Natural killer cell (primary cell): Measurements from ENCODE around the gene ADCY4. TPM values are rescaled to one million over a fixed set of nuclear protein-coding genes. Genes with fewer than 3 reads are reported as not detected.

Experiments
- ATAC-seq, 3 donors: fragments of 150-1000 bp in 2 of 3; fragments of 200-7000 bp in 1 of 3; cut with Tn5 transposase; 1 replicate in 1 of 3; 2 replicates in 2 of 3; pipeline ENCODE4 v1.10.0; 2021; ENCODE audit warnings: mild to moderate bottlenecking in 2 of 3, moderate library complexity in 2 of 3
- DNase-seq, 2 donors: peaks; one replicate each; pipeline versions ENCODE4 v3.0.0 to v3.0.0-alpha.2; 2013 to 2021; ENCODE audit warnings: mixed read lengths in 1 of 2
- H3K27ac ChIP-seq: one replicate; pipeline ENCODE4 v1.5.1; 2013; ENCODE audit warnings: mild to moderate bottlenecking, low read length
- H3K27me3 ChIP-seq: one replicate; pipeline ENCODE4 v1.6.1; 2013; ENCODE audit warnings: low read length; ENCODE audit not compliant: control insufficient read depth, insufficient read depth
- H3K36me3 ChIP-seq: one replicate; pipeline ENCODE4 v1.6.1; 2013; ENCODE audit warnings: low read length; ENCODE audit not compliant: control insufficient read depth, insufficient read depth
- H3K4me1 ChIP-seq: one replicate; pipeline ENCODE4 v1.6.1; 2013; ENCODE audit warnings: low read length; ENCODE audit not compliant: control insufficient read depth, insufficient read depth
- H3K4me3 ChIP-seq: one replicate; pipeline ENCODE4 v1.5.1; 2013; ENCODE audit warnings: low read length
- H3K9me3 ChIP-seq: one replicate; pipeline ENCODE4 v1.6.1; 2013; ENCODE audit warnings: low read length; ENCODE audit not compliant: control insufficient read depth, insufficient read depth
- H3K27ac Mint-ChIP-seq, 2 donors: one replicate each; pipeline ENCODE4 v1.8.0; 2022; ENCODE audit warnings: mild to moderate bottlenecking in 2 of 2, mixed read lengths in 2 of 2, moderate library complexity in 1 of 2
- H3K27me3 Mint-ChIP-seq, 2 donors: one replicate each; pipeline ENCODE4 v1.8.0; 2022; ENCODE audit warnings: low read depth in 2 of 2, mixed read lengths in 2 of 2
- H3K36me3 Mint-ChIP-seq: one replicate; pipeline ENCODE4 v1.8.0; 2022; ENCODE audit warnings: mixed read lengths
- H3K4me1 Mint-ChIP-seq, 2 donors: one replicate each; pipeline ENCODE4 v1.8.0; 2022; ENCODE audit warnings: mixed read lengths in 2 of 2
- H3K4me3 Mint-ChIP-seq: one replicate; pipeline ENCODE4 v1.8.0; 2022; ENCODE audit warnings: mild to moderate bottlenecking, moderate library complexity, mixed read lengths
- H3K9me3 Mint-ChIP-seq, 2 donors: one replicate each; pipeline ENCODE4 v1.8.0; 2022; ENCODE audit warnings: mixed read lengths in 2 of 2
- CTCF ChIP-seq: fragments of 200-600 bp; IDR thresholded peaks from one replicate; pipeline ENCODE4 v1.8.0; 2022; ENCODE audit warnings: antibody characterized with exemption
- WGBS: methylation state at CpG from one replicate; pipeline ENCODE4 v1.1.7; 2013; ENCODE audit warnings: missing lambda C conversion rate; ENCODE audit not compliant: insufficient coverage; 5-methylcytosine and 5-hydroxymethylcytosine counted together
- intact Hi-C: fragments of 100-400 bp; cut with micrococcal nuclease; formaldehyde crosslinking; loops from one replicate; pipeline ENCODE4 v1.14.2; 2022
- total RNA-seq, 4 donors: library from RNA; stranded (reverse); fragments of 120-200 nt in 1 of 4; gene quantifications; one replicate each; pipeline versions ENCODE4 v1.2.3 to v1.2.4, GENCODE V29; 2013 to 2022

The ADCY4 gene
- total RNA-seq, 3 donors from 2014 or later (not counting 1 experiment from before 2014, with no cell fraction given) = 9.8 to 17.6 (median 11.3) TPM

GRCh38 chr14:24277606-24278321 lies 57.1 kb downstream of the ADCY4 start:
- H3K9me3 ChIP-seq = no peaks in the 10 kb centered on the region
- H3K27me3 ChIP-seq = no peaks in the 10 kb centered on the region
- H3K27ac ChIP-seq = peak overlapping the region; percentile 30
- Mint-ChIP-seq H3K4me1 (peaks cover 22 to 26% of the 10 kb centered on the region in 2 donors), H3K36me3 (no peaks in the 10 kb centered on the region), H3K27ac (peak overlapping the region in 1 of 2 donors; percentile 70), H3K9me3 (no peaks in the 10 kb centered on the region), H3K4me3 (no peak overlapping the region), H3K27me3 (no peaks in the 10 kb centered on the region)
- intact Hi-C loops = no loop called here
- ATAC-seq = peak in 2 of 3 donors; percentile 17 to 83
- TF ChIP-seq CTCF = no peak
- H3K4me3 ChIP-seq = no peak overlapping the region
- no peak for DNase-seq
- H3K36me3 ChIP-seq = no peaks in the 10 kb centered on the region
- peaks cover 43% of the 10 kb centered on the region for H3K4me1 ChIP-seq
- 67% methylated on average over 11 of the region's 11 CpGs for WGBS

- DNase-seq (no peak), ATAC-seq (no peak)
- H3K4me3 ChIP-seq = no peak overlapping the region
- Mint-ChIP-seq H3K4me3 (no peak overlapping the region), H3K36me3 (no peaks in the 10 kb centered on the region), H3K27ac (peak overlapping the region in 1 of 2 donors; percentile 34), H3K4me1 (peaks cover 29 to 33% of the 10 kb centered on the region in 2 donors), H3K27me3 (no peaks in the 10 kb centered on the region), H3K9me3 (no peaks in the 10 kb centered on the region)
- H3K27me3 ChIP-seq = no peaks in the 10 kb centered on the region
- TF ChIP-seq CTCF = no peak
- no peaks in the 10 kb centered on the region for H3K9me3 ChIP-seq
- H3K4me1 ChIP-seq = peaks cover 44% of the 10 kb centered on the region
- intact Hi-C loops = no loop called here
- H3K36me3 ChIP-seq = no peaks in the 10 kb centered on the region
- 89% methylated on average over 6 of the region's 6 CpGs for WGBS
- no peak overlapping the region for H3K27ac ChIP-seq
These were observed 57.8 kb downstream of the ADCY4 start for GRCh38 chr14:24277071-24277470.

GRCh38 chr14:24274101-24274543 lies 60.7 kb downstream of the ADCY4 start:
- Histone ChIP-seq H3K27ac (peak overlapping the region; percentile 37), H3K36me3 (peaks cover 5% of the 10 kb centered on the region), H3K9me3 (no peaks in the 10 kb centered on the region), H3K4me1 (peaks cover 44% of the 10 kb centered on the region), H3K4me3 (no peak overlapping the region), H3K27me3 (no peaks in the 10 kb centered on the region)
- Mint-ChIP-seq H3K9me3 (no peaks in the 10 kb centered on the region), H3K27ac (peak overlapping the region; percentile 91 to 92), H3K36me3 (no peaks in the 10 kb centered on the region), H3K27me3 (no peaks in the 10 kb centered on the region), H3K4me3 (no peak overlapping the region), H3K4me1 (peaks cover 29 to 32% of the 10 kb centered on the region in 2 donors)
- WGBS = 58% methylated on average over 3 of the region's 3 CpGs
- intact Hi-C loops = loop anchor here (5.0 kb wide), 2 partner anchors 42 to 398 kb away; partner anchors contain the start of genes GMPR2 and NEDD8
- DNase-seq (peak in 1 of 2 donors; percentile 75), ATAC-seq (no peak)
- TF ChIP-seq CTCF = no peak
